Sigmoid colon (tissue), 4 donors: ENCODE measurements around the gene HOXA2.

ENCODE experiments used
- CTCF ChIP-seq, 4 experiments: fragments of 450-650 bp in 3 of 4; fragments of 200-600 bp in 1 of 4; IDR thresholded peaks; one replicate each; pipeline ENCODE4 v1.5.1; 2016 to 2019; ENCODE audit warnings: antibody characterized with exemption in 4 of 4, mild to moderate bottlenecking in 3 of 4, moderate library complexity in 2 of 4
- EP300 ChIP-seq, 4 donors: sonication (generic); formaldehyde crosslinking; IDR thresholded peaks; one replicate each; pipeline ENCODE4 v1.6.1; 2017; ENCODE audit warnings: antibody characterized with exemption in 4 of 4
- POLR2A ChIP-seq, 2 donors: fragments of 450-650 bp; IDR thresholded peaks; one replicate each; pipeline ENCODE4 v1.6.1; 2016; ENCODE audit warnings: antibody characterized with exemption in 2 of 2, mild to moderate bottlenecking in 2 of 2, moderate library complexity in 2 of 2
- POLR2AphosphoS5 ChIP-seq, 4 donors: sonication (generic); formaldehyde crosslinking; IDR thresholded peaks; one replicate each; pipeline ENCODE4 v1.6.1; 2017; ENCODE audit warnings: antibody characterized with exemption in 4 of 4

- TF ChIP-seq POLR2AphosphoS5 (IDR thresholded peaks at IDR 0.05) = no peak
- no peak for TF ChIP-seq CTCF (IDR thresholded peaks at IDR 0.05)
- no peak for TF ChIP-seq EP300 (IDR thresholded peaks at IDR 0.05)
- TF ChIP-seq POLR2A (IDR thresholded peaks at IDR 0.05) = no peak
Measured at GRCh38 chr7:27139334-27140125, 37.0 kb upstream of the HOXA2 start.
